GM12892 (cell line): ENCODE results near the gene SLC6A17.

ENCODE experiments used
- POLR2A ChIP-seq: IDR thresholded peaks from 2 replicates; pipeline ENCODE4 v1.6.1; 2011; ENCODE audit warnings: low read depth, low read length, control low read depth
- POLR2AphosphoS5 ChIP-seq: IDR thresholded peaks from 2 replicates; pipeline ENCODE4 v1.6.1; 2011; ENCODE audit warnings: low read depth, low read length, control low read depth
- TAF1 ChIP-seq: IDR thresholded peaks from 2 replicates; pipeline ENCODE4 v1.6.1; 2011; ENCODE audit warnings: low read depth, mild to moderate bottlenecking, control low read depth, low read length, borderline replicate concordance

GRCh38 chr1:110151175-110151669 is 928 bp downstream of the SLC6A17 start:
- TF ChIP-seq POLR2A (no peak), TAF1 (no peak), POLR2AphosphoS5 (no peak)
